GM19025 (cell line): ENCODE data around the gene RUSC1.
A peak's percentile ranks its signal among the peaks of the same experiment; 100 is the strongest.

Experiments used
- ATAC-seq: cut with Tn5 transposase; IDR thresholded peaks from one replicate; pipeline ENCODE4 v1.9.1; 2021; ENCODE audit warnings: mild to moderate bottlenecking, low read depth, moderate library complexity; ENCODE audit not compliant: unreplicated experiment

The RUSC1 gene

GRCh38 chr1:155295183-155295941 lies 25.3 kb upstream of the RUSC1 start:
- ATAC-seq: no peak

GRCh38 chr1:155295942-155296267 lies 24.8 kb upstream of the RUSC1 start:
- no peak for ATAC-seq

- no peak for ATAC-seq
Observed at GRCh38 chr1:155296661-155297060, 24.0 kb upstream of the RUSC1 start.

GRCh38 chr1:155297384-155297783 lies 23.3 kb upstream of the RUSC1 start:
- ATAC-seq: no peak

GRCh38 chr1:155300024-155300423 lies 20.7 kb upstream of the RUSC1 start:
- ATAC-seq: no peak

GRCh38 chr1:155300553-155301329 lies 20.0 kb upstream of the RUSC1 start:
- ATAC-seq: no peak

- no peak for ATAC-seq
Observed at GRCh38 chr1:155301342-155301841, 19.3 kb upstream of the RUSC1 start, which contains the start of gene PKLR. Gene PKLR, minus strand, starts transcription at chr1:155301438. Its CDS starts 43 bp downstream, at chr1:155301395.

GRCh38 chr1:155304558-155305063 lies 16.1 kb upstream of the RUSC1 start:
- no peak for ATAC-seq

GRCh38 chr1:155305881-155306391 lies 14.8 kb upstream of the RUSC1 start:
- ATAC-seq: no peak

GRCh38 chr1:155307247-155307740 lies 13.4 kb upstream of the RUSC1 start:
- ATAC-seq: no peak

GRCh38 chr1:155308493-155309422 lies 11.9 kb upstream of the RUSC1 start, which contains the start of gene FDPS:
Gene FDPS, plus strand, starts transcription at chr1:155308866. Its CDS starts 924 bp downstream, at chr1:155309790.
- ATAC-seq: peak; percentile 93

GRCh38 chr1:155309423-155310021 lies 11.2 kb upstream of the RUSC1 start:
- no peak for ATAC-seq

- ATAC-seq: no peak
Observed at GRCh38 chr1:155313261-155313660, 7.4 kb upstream of the RUSC1 start.

GRCh38 chr1:155316922-155317321 lies 3.8 kb upstream of the RUSC1 start:
- ATAC-seq: no peak

- ATAC-seq: no peak
Observed at GRCh38 chr1:155318082-155318481, 2.6 kb upstream of the RUSC1 start.

- no peak for ATAC-seq
Observed at GRCh38 chr1:155319536-155319935, 1.2 kb upstream of the RUSC1 start.

GRCh38 chr1:155320252-155320651 lies 442 bp upstream of the RUSC1 start:
- no peak for ATAC-seq

GRCh38 chr1:155321639-155322503 lies 1.2 kb downstream of the RUSC1 start:
- ATAC-seq: no peak

- no peak for ATAC-seq
Observed at GRCh38 chr1:155322571-155322952, 1.9 kb downstream of the RUSC1 start.
